HL-60/S4 (cell line): ENCODE results near the gene ALG9.

Experiments used
- in situ Hi-C: fragments of 300-500 bp; cut with MboI; formaldehyde crosslinking; loops from 2 replicates; pipeline ENCODE4 v1.14.3; 2022; ENCODE audit warnings: low sequenced_read_pairs

Gene ALG9

DNA sequence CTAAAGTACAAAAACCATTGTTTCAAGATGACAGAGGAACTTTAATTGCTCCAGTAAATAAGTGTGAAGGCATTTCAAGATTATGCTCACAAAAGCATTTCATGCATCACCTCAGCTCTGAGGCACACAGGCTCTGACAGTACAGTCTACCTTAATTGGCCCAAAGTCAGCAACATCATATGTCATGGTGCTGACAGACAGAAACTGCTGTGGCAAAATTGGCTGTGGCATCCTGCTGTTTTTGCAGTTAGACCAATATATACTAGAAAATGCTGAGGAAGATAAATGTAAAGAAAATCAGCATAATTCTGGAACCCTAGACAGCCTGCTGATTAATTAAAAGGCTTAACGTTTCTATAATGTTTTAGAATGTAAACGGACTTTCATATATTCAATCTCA lies 70.2 kb downstream of the ALG9 start:
- in situ Hi-C loops: no loop called here

DNA sequence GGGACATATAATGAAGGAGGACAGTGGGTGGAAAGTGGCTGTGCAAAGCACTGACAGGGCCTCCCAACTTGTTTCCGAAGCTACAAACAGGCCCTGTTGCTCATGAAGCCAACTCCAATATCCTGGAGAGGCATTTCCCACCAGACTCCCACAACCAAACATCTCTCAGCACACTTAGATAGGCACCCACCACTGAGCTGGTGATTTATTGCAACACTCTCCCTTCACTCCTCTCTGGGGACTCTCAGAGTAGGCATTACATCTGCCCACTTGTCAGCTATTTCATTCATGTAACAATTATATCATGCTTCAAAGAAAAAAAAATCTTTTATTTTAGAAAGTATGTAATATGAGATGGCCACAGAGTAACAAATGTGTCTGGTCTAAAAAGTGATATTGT lies 73.1 kb downstream of the ALG9 start:
- in situ Hi-C loops: loop anchor here (25.0 kb wide), 1 partner anchor 336 kb away; no protein-coding TSS in a partner anchor

DNA sequence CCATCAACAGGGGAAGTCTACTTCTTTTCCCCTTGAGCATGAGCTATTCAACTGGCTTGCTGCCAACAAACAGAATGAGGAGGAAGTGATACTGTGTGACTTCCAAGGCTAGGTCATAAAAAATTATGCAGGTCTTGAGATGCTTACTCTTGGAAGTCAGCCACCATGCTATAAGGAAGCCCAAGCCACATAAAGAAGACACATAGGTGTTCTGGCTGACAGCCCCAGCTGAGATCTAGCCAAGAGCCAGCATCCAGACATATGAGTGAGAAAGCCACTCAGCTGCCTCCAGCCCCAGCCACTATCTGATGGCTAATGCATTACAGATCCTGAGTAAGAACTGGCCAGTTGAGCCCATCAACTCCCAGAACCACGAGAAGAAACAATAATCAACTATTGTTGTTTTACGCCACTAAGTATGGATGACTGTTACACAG lies 74.2 kb downstream of the ALG9 start:
- in situ Hi-C loops: loop anchor here (25.0 kb wide), 1 partner anchor 335 kb away; no protein-coding TSS in a partner anchor

DNA sequence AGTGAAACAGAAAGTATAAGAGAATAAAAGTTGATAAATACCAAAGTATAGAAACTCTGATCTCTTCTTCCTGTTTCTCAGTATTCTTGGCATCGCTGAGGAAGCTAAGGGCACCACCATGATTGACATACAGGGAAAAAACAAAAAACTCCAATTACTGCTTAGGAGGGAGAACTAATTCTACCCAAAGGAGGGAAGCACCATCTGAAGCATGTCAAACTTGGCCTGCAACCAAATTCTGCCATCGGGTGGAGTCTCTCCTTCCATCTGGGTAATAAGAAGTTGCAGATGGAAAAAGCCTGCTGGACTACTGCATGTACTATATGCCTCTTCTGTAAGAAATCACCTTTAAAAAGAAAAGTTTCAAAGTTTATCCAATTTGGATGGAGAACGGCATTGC lies 74.7 kb downstream of the ALG9 start:
- in situ Hi-C loops: loop anchor here (25.0 kb wide), 1 partner anchor 334 kb away; no protein-coding TSS in a partner anchor

DNA sequence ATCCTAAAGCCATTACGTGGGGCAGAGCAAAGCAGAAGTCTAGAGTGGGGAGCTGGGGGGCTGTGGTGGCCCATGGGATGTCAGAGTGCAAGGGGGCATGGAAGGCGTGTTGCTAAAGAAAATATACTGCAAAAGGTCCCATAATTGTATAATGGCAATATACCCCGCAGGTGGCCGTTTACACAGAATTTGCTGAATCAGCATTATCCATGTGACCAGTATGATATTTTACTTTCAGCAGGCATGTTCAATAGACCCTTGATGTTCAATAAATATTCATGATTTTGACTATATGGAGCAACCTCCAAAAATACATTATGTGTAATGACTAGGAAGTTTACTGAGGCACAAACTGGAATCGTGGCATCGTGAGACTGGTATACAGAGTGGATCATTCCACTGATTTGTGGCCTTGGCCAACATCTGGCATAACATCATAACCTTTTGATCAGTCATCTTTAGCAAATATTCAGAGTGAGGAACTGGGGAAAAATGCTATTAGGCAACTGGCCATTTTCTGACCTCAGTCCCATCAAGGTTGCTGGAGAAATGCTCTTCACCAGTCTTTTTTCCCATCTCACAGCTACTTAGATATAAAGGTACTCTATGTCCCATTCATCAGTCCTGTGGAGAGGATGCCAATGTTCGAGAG lies 75.9 kb downstream of the ALG9 start:
- in situ Hi-C loops: loop anchor here (25.0 kb wide), 1 partner anchor 333 kb away; no protein-coding TSS in a partner anchor

DNA sequence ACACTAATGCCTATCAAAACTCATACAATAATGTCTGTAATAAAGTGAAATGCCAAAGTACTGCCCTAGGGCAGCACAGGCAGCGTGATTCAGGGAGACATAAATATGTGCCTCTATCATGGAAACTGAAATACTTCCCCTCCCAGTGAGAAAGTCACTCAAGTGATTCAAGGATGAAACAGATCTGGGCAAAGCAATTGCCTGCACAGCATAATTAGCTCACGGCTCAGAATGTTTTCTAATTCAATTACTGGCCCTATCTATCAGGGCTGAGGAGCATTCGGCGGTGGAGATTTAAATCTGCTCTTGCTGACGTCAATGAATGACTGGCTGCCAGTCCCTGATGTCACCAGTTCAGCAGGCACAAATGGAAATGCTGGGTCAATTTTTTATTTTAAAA lies 77.5 kb downstream of the ALG9 start:
- in situ Hi-C loops: loop anchor here (25.0 kb wide), 1 partner anchor 332 kb away; no protein-coding TSS in a partner anchor

DNA sequence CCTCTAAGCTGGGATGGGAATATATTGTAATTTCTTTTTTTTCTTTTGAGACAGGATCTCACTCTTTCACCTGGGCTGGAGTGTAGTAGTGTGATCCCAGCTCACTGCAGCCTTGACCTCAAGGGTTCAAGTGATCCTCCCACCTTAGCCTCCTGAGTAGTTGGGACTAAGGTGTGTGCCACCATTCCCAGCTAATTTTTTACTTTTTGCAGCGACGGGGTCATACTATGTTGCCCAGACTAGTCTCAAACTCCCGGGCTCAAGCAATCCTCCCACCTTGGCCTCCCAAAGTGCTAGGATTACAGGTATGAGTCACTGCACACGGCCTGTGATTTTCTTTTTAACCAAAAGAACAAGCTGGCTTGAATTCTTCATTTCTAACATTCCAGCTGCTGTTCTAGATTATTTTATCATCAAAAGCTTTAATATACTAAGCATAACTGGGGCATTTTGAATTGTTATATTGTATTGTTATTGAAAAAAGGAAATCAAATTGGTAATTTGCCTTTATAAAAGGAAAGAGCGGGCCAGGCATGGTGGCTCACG lies 78.4 kb downstream of the ALG9 start:
- in situ Hi-C loops: loop anchor here (25.0 kb wide), 1 partner anchor 331 kb away; no protein-coding TSS in a partner anchor

DNA sequence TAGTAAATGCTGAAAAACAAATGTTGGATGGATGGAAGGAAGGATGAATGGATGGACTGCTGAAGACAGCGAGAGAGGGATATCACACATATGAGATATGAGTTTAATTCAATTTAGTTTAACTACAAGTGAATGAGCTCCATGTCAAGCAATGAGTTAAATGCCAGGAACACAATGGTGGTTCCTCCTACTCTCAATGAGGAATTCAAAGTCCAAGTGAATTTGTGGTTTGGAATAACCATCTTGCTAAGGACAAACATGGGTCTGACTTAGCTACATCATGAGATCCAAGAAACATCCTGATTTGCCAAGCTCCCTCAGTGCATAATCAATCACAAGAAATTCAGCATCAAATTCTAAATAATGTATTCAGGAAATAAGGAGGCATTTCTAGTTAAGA lies 79.1 kb downstream of the ALG9 start:
- in situ Hi-C loops: loop anchor here (25.0 kb wide), 1 partner anchor 330 kb away; no protein-coding TSS in a partner anchor

DNA sequence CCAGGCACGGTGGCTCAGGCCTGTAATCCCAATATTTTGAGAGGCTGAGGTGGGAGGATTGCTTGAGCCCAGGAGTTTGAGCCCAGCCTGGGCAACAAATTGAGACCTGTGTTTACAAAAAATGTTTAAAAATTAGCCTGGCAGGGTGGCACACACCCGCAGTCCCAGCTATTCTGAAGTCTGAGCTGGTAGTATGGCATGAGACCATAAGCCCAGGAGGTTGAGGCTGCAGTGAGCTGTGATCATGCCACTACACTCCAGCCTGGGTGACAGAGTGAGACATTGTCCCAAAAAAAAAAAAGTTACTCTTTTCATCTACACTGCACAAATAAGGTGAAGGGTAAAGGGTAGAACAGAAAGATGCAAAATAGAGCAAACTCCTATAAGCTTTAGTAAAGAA lies 82.9 kb downstream of the ALG9 start:
- in situ Hi-C loops: loop anchor here (25.0 kb wide), 1 partner anchor 326 kb away; no protein-coding TSS in a partner anchor

DNA sequence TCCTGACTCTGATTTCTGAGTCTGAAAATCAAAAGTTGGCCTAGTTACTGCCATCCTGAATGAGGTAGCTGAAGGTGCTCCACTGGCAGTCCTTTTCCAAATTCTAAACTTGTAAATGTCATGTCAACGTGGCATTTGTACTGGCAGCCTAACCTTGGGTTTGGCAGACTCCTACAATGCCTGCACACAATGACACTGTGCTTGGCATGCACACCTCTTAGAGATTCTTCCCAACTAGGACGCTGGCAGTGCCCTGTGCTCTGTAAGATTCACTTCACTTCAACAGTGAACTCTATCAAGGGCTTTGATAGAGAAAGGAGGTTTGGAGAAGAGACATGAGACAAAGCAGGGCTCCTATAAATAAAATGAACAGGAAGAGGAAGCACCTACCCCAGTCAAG lies 83.3 kb downstream of the ALG9 start:
- in situ Hi-C loops: loop anchor here (25.0 kb wide), 1 partner anchor 326 kb away; no protein-coding TSS in a partner anchor

DNA sequence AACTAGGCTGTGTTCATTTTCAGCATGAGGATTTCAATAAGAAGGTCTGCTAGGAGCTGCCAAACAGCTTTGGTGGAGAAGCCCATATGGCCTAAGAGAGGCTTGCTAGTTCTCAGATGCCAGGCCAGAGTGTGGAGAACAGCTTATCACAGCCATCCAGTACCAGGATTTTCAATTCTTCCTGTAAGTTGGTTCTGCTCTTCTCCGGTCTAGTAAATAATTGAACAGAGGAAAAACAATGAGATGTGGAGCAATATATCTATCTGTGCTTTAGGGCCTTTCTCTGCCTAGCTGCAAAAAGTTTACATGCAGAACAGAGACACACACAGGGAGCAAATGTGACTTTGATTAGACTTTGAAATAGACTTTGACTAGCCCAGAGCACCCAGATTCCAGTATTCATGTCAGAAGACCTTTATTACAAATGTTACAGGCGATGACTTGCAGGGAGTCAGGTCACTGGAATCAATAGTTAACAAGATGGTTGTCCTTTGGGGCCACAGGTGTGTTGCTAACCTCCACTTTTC lies 85.4 kb downstream of the ALG9 start:
- in situ Hi-C loops: loop anchor here (25.0 kb wide), 1 partner anchor 324 kb away; no protein-coding TSS in a partner anchor

DNA sequence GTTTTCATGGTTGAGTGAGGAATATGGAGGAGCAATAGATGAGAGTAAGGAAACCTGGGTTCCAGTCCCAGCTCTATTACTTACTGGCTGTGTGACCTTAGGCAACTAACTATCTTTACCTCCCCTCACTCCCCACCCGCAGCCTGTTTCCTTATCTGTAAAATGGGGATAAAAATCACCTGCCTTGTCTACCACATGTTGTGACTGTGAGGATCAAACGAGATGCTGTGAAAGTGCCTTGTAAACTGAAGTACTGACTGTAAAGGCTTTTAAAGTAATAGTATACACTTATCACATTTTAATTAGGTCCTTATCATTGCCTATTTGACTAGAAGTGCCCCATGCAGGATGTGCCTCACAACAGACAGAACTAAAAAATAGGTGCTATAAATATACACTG lies 86.3 kb downstream of the ALG9 start:
- in situ Hi-C loops: loop anchor here (25.0 kb wide), 1 partner anchor 323 kb away; no protein-coding TSS in a partner anchor

DNA sequence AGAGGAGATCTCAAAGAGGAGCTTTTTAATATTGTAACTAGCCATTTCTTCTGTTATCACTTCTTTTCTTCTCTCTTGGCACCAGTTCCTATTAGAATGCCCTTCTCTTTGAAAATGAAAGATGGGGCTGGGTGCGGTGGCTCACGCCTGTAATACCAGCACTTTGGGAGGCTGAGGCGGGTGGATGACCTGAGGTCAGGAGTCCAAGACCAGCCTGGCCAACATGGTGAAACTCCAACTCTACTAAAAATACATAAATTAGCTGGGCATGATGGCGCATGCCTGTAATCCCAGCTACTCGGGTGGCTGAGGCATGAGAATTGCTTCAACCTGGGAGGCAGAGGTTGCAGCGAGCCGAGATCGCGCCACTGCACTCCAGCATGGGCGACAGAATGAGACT lies 87.1 kb downstream of the ALG9 start:
- in situ Hi-C loops: loop anchor here (25.0 kb wide), 1 partner anchor 322 kb away; no protein-coding TSS in a partner anchor

DNA sequence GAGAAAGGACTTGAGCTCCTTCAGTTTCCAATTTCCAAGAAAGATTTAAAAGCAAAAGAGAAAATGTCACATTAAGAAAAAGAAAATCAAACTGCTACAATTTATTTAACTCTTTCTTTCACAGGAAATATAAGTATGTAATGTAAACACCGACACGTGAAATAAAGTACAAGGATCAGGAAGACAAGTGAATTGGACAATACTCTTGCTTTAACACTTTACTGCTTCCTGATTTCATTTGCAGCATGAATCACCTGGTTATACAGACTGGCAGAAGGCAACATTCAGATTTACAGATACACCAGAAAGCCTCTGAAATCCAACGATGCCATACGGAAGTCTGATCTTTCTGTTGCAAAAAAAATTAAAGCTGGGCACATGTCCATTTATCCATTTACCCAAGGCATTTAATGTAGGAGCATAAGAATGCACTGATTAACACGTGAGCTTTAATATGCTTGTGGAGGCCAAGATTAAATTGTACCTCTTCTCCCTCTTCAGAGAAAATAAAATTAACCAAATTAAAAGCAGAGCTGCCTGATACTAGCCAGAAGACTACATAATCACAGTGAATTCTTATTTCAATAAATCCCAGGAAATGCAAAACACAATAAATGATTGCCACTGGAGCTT lies 89.2 kb downstream of the ALG9 start:
- in situ Hi-C loops: loop anchor here (25.0 kb wide), 1 partner anchor 320 kb away; no protein-coding TSS in a partner anchor

DNA sequence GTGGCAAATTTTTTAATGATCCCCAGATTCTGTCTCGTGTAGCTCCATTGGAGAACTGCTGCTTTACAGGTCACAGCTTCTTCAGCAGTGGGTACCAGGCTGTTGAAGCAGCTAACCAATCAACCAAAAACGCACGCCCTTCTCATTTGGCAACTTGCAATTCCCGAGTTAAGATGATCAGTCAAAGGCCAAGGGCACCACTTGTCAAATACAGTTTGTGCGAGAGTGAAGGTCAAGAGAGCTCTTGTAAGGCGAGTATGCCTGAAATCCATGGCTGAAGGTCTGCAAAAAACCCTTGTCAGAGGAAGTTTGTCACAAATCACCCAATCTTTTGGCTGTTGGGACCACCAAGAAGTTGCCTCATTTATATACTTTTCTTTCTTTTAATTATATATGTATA lies 92.3 kb downstream of the ALG9 start:
- in situ Hi-C loops: loop anchor here (10.0 to 25.0 kb wide), 3 partner anchors 174 to 317 kb away; partner anchors contain the start of gene SIK2

DNA sequence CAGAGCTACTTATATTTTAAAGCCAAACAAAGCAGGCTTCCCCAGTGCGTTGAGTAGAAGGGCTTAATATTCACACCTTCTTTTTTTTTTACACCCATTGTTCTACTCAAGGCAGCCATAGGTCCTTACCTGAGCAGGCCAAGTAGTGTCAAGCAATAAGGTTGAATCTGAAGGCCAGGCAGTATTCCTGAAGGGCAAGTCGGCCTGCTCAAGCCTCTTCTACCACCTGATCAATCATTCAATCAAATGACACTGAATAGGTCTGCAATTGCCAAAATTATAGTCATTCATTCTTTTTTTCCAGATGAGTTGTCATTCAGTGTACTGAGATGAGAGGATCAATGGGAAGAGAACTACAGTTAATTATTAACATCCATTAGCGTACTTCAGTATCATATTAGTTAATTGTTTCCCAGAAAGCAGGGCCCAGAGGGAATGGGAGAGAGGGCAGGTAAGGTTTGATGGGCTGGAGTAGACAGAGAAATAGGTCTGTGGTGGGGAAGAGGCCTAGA lies 93.3 kb downstream of the ALG9 start:
- in situ Hi-C loops: loop anchor here (10.0 to 25.0 kb wide), 3 partner anchors 173 to 316 kb away; partner anchors contain the start of gene SIK2

DNA sequence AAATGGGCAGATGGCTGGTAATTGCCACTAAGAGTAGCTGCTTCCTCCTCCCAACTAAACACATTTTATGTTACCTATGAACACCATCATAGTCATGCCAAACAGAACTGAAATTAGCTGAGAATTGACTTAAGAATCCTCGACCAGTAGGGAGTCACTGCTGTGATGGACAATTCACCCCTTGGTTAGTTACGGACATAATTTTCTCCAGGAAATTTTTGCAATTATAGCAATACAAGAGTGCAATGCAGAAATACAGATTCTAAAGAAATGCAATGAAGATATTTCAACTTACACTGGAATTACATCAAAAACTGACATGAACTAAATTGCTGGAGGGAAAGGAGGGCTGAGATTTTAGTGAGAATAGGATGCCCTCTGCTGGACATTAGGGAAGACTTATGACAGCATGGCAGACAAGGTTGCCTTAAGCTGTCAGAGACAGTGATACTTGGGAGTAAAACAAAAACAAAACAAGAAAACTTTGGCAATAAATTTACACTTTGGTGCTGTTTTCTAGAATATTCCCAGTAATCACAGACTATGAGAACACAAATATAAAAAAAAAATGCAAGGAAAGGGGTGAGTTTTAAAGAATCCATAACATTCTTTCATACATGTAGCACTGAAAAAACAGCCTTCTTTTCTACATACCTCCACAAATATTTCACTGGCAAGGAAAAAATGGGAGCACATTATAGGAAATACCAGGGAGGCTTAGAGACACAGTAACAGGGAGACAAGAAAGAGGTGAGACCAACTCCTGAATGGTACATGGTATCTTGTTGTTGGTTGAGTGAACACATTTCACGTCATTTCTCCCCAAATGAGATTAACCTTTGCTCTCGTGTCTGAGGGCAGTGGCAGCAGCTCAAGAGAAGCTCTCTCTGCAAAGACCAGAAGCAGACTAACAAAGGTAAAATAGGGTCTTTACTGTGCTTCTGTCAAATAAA lies 94.0 kb downstream of the ALG9 start:
- in situ Hi-C loops: loop anchor here (10.0 to 25.0 kb wide), 3 partner anchors 173 to 315 kb away; partner anchors contain the start of gene SIK2

DNA sequence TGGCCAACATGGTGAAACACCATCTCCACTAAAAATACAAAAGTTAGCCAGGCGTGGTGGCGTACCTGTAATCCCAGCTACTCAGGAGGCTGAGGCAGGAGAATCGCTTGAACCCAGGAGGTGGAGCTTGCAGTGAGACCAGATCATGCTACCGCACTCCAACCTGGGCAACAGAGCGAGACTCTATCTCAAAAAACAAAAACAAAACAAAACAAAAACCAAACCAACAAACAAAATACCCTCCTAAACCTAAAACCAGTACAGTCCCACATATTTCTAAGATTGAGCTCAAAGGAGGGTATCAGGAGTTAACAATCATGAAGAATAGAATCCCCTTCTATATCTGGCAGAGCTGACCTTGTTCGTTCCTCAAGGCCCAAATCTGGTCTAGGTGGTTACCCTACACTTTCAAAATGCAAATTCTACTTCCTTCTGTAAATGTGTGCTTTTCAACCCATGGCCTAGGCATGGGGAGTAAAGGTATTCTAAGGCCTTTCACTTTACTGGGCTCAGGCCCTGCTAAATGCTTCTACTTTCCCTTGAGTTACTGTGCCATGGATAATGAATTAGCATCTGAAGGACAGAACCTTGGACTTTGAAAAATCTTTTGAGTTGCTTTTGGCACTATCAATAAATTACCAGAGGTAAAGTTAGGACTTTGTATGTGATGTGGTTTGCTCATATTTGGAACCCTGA lies 94.8 kb downstream of the ALG9 start:
- in situ Hi-C loops: loop anchor here (10.0 to 25.0 kb wide), 3 partner anchors 172 to 314 kb away; partner anchors contain the start of gene SIK2
